PFSK-1 (cell line): ENCODE measurements around the gene FOXO3.

Source experiments
- FOXP2 ChIP-seq: optimal IDR thresholded peaks from 2 replicates; pipeline ENCODE3; 2011; ENCODE audit warnings: borderline replicate concordance, control low read depth, inconsistent platforms; ENCODE audit not compliant: insufficient read depth; ENCODE audit errors: extremely low read length, extremely low read depth
- POLR2AphosphoS5 ChIP-seq: IDR thresholded peaks from 2 replicates; pipeline ENCODE4 v1.6.1; 2012; ENCODE audit warnings: low read depth, mild to moderate bottlenecking, control low read depth, low read length, moderate library complexity
- SIN3A ChIP-seq: IDR thresholded peaks from 2 replicates; pipeline ENCODE4 v1.6.1; 2012; ENCODE audit warnings: mild to moderate bottlenecking, low read length, moderate library complexity, borderline replicate concordance; ENCODE audit not compliant: insufficient read depth
- TAF1 ChIP-seq: IDR thresholded peaks from 2 replicates; pipeline ENCODE4 v1.6.1; 2012; ENCODE audit warnings: low read length, control low read depth, borderline replicate concordance; ENCODE audit not compliant: insufficient read depth
- TF ChIP-seq, protein P1 (sequence below), 2 experiments: IDR thresholded peaks; 2 replicates each; pipeline versions ENCODE4 v1.6.1 to v1.8.0; 2011 to 2012; ENCODE audit warnings: low read depth in 2 of 2, low read length in 2 of 2, control low read depth in 1 of 2, inconsistent platforms in 1 of 2, mild to moderate bottlenecking in 1 of 2, moderate library complexity in 1 of 2; ENCODE audit not compliant: insufficient read depth in 1 of 2

FOXO3 gene

DNA sequence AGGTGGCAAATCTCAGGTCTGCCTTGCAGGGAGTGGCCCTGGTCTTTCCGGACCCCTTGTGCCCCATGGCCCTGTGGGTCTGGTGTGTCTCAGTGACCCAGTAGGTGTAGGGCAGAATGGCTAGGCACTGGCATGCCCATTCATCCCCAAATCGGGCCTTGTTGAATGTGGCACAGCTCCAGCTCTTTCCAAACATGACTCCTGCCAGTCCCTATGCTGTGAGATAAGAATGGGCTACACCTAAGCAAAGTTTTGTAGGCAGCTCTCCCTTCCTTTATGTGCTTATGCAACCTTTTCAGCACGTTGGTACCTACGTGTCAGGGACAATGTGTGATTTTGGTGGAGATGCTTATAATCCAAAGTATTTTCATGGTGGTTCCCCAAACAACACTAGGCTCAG is 33.9 kb downstream of the FOXO3 start:
- no peak for TF ChIP-seq SIN3A
- TF ChIP-seq, protein P1, sequence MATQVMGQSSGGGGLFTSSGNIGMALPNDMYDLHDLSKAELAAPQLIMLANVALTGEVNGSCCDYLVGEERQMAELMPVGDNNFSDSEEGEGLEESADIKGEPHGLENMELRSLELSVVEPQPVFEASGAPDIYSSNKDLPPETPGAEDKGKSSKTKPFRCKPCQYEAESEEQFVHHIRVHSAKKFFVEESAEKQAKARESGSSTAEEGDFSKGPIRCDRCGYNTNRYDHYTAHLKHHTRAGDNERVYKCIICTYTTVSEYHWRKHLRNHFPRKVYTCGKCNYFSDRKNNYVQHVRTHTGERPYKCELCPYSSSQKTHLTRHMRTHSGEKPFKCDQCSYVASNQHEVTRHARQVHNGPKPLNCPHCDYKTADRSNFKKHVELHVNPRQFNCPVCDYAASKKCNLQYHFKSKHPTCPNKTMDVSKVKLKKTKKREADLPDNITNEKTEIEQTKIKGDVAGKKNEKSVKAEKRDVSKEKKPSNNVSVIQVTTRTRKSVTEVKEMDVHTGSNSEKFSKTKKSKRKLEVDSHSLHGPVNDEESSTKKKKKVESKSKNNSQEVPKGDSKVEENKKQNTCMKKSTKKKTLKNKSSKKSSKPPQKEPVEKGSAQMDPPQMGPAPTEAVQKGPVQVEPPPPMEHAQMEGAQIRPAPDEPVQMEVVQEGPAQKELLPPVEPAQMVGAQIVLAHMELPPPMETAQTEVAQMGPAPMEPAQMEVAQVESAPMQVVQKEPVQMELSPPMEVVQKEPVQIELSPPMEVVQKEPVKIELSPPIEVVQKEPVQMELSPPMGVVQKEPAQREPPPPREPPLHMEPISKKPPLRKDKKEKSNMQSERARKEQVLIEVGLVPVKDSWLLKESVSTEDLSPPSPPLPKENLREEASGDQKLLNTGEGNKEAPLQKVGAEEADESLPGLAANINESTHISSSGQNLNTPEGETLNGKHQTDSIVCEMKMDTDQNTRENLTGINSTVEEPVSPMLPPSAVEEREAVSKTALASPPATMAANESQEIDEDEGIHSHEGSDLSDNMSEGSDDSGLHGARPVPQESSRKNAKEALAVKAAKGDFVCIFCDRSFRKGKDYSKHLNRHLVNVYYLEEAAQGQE (IDR thresholded peaks at IDR 0.05; ENCODE audit: insufficient read depth in 1 of 2, low read depth in 2 of 2, low read length in 2 of 2): no peak
- no peak for TF ChIP-seq TAF1
- TF ChIP-seq FOXP2: no peak
- TF ChIP-seq POLR2AphosphoS5: no peak

DNA sequence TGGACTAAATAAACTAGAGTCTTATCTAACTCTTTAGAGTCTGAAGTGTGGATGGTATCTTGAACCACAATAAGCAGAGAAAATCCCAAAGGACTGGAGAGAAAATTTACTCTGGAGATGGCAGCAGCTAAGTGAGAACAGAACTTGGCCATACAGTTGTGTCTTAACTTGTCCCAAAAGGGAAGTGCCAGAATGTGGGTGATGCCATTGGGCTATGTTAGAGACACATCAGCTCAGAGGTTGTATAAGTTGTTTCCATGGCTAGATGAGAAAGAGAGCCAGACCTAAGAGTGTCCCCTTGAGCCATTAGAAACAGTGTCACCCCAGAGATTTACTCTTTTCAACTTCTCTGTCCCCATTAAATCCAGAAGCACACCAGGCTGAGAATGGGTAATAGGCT is 36.2 kb downstream of the FOXO3 start:
- TF ChIP-seq TAF1 (no peak), SIN3A (no peak), FOXP2 (no peak), POLR2AphosphoS5 (no peak)
- TF ChIP-seq, protein P1 (IDR thresholded peaks at IDR 0.05; ENCODE audit: insufficient read depth in 1 of 2, low read depth in 2 of 2, low read length in 2 of 2): no peak

DNA sequence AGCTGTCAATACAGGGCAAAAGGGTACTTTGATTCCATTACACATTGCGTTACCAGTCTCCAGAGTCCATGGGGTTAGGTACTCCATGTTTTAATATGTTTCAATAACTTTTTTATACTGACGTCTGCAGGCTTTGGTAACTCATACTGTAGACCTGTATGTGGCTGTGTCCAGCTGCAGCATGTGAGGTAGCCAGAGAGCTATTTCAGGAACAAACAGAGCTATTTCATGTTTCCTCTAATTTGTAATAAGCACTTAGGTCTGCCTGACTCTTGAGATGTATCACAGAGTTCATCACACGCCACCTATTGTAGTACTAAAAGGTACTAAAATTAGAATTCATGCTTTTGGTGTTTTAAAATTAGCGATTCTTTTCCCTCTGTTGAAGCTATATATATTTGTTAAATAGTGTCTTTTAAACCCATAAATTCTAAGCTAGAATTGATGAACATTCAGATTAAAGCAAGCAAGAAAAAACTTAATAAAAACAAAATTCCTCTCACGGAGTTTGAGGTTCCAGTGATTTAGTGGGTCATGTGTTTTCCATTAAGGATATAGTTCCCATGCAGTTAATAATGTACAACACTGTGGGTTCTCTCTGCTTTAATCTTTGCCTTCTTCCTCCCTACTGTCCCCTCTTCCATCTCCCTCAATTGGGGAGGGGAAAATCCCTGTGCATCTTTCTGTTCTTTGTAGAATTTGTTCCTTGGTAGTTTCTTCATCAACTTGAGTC is 37.0 kb downstream of the FOXO3 start:
- TF ChIP-seq, protein P1 (IDR thresholded peaks at IDR 0.05; ENCODE audit: insufficient read depth in 1 of 2, low read depth in 2 of 2, low read length in 2 of 2): no peak
- TF ChIP-seq POLR2AphosphoS5 (no peak), SIN3A (no peak), TAF1 (no peak)

DNA sequence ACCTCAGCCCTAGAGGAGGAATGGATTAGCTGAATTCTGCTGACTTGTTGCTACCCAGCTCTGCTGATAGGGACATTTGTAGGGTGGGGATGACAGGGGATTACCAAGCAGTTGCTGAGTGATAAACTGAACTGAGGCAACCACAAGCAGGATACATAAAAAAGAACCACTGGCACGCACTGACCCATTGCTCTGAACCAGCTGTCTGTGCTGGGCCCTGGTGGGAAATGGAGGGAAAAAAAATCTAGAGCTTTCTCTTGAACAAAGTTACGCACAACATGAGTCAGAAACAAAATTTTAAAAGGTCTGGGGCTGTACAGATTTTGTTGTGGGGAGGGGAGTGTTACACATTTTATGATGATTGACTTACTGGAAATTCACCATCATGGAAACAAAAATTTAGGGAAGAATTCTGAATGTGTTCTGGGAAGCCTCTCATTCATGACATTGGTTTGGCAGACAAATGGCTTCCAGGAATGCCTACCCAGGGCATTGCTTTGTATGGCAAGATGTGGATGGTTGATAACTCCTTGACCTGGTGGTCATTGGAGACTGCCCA is 37.7 kb downstream of the FOXO3 start:
- TF ChIP-seq TAF1: no peak
- no peak for TF ChIP-seq SIN3A
- TF ChIP-seq, protein P1 (IDR thresholded peaks at IDR 0.05; ENCODE audit: insufficient read depth in 1 of 2, low read depth in 2 of 2, low read length in 2 of 2): no peak
- TF ChIP-seq FOXP2: no peak

DNA sequence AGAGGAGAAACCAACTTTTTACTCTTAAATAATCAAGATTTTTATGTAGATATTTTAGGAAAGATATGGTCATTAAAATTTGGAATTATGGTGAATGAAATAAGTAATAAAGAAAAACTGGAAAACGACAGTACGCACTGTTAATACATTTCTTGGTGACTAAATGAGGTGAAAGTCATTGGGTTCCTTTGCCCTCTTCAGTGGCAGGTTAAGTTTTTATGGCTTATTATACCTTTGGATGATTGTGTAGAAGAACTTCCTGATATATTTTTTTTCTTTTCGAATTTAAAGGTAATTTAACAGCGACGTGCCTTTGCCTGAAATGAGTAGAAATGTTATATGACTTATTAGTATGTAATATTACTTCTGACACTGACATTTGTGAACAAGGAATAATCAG is 43.4 kb downstream of the FOXO3 start:
- TF ChIP-seq SIN3A (no peak), POLR2AphosphoS5 (no peak), TAF1 (no peak)
- TF ChIP-seq, protein P1 (IDR thresholded peaks at IDR 0.05; ENCODE audit: insufficient read depth in 1 of 2, low read depth in 2 of 2, low read length in 2 of 2): no peak
